OCI-LY1 (cell line): ENCODE measurements around the gene LOXL3.

Experiments
- CTCF ChIP-seq: fragments of 200-600 bp; sonication (generic), shearing (Covaris generic); IDR thresholded peaks from 2 replicates; pipeline ENCODE4 v1.5.1; 2017; ENCODE audit warnings: mild to moderate bottlenecking, antibody characterized with exemption, low read length, moderate library complexity, mixed read lengths
- EZH2 ChIP-seq: fragments of 200-600 bp; sonication (generic), shearing (Covaris generic); IDR thresholded peaks from 2 replicates; pipeline ENCODE4 v1.8.0; 2017; ENCODE audit warnings: borderline replicate concordance, mixed run types, mild to moderate bottlenecking, antibody characterized with exemption, low read length, moderate library complexity, mixed read lengths

- TF ChIP-seq CTCF (no peak), EZH2 (no peak)
Measured at GRCh38 chr2:74496997-74497776, 56.6 kb downstream of the LOXL3 start.
